Body of pancreas (tissue), 4 donors: ENCODE data around the gene DCTN4. TPM values are rescaled to one million over a fixed set of nuclear protein-coding genes. Genes with fewer than 3 reads are reported as not detected.

Source experiments
- ATAC-seq: fragments of 150-250 bp; one replicate; pipeline ENCODE4 v1.9.1; 2016
- DNase-seq, 4 donors: peaks; one replicate each; pipeline ENCODE4 v3.0.0-alpha.2; 2019
- H3K27ac ChIP-seq, 4 donors: fragments of 200-600 bp; sonication (generic); 1 replicate in 3 of 4; 2 replicates in 1 of 4; pipeline versions ENCODE4 v1.5.1 to v1.6.1; 2016 to 2019; ENCODE audit warnings: mild to moderate bottlenecking in 1 of 4, mixed read lengths in 1 of 4, moderate library complexity in 1 of 4
- H3K27me3 ChIP-seq, 2 donors: fragments of 200-600 bp; sonication (generic); one replicate each; pipeline ENCODE4 v1.6.0; 2016; ENCODE audit warnings: mild to moderate bottlenecking in 1 of 2
- H3K36me3 ChIP-seq, 2 donors: fragments of 200-600 bp; sonication (generic); replicated peaks in 1 of 2; 2 replicates each; pipeline ENCODE4 v1.5.1; 2016; ENCODE audit warnings: low read depth in 2 of 2; ENCODE audit not compliant: insufficient read depth in 1 of 2
- H3K4me1 ChIP-seq: fragments of 200-600 bp; sonication (generic); one replicate; pipeline ENCODE4 v1.6.0; 2016
- H3K4me3 ChIP-seq, 2 donors: fragments of 200-600 bp; sonication (generic); 1 replicate in 1 of 2; 2 replicates in 1 of 2; pipeline ENCODE4 v1.5.1; 2016 to 2019
- H3K9me3 ChIP-seq, 3 donors: fragments of 200-600 bp; sonication (generic); 1 replicate in 2 of 3; 2 replicates in 1 of 3; pipeline ENCODE4 v1.5.1; 2016
- POLR2A ChIP-seq, 3 donors: fragments of 450-650 bp; IDR thresholded peaks; one replicate each; pipeline ENCODE4 v1.6.1; 2016; ENCODE audit warnings: antibody characterized with exemption in 3 of 3, mild to moderate bottlenecking in 2 of 3
- WGBS, 2 donors: methylation state at CpG; one replicate each; pipeline ENCODE4 v1.1.5; 2017; 5-methylcytosine and 5-hydroxymethylcytosine counted together
- intact Hi-C: fragments of 100-400 bp; cut with DNase I; formaldehyde crosslinking; loops from one replicate; pipeline ENCODE4 v1.15.1; 2023
- total RNA-seq, 2 donors: library from RNA; depleted of rRNA; stranded (reverse); fragments of >200 nt; gene quantifications; one replicate each; pipeline ENCODE4 v1.1.0, GENCODE V29; 2016
- TF ChIP-seq, protein P1 (sequence below), 7 experiments: fragments of 450-650 bp in 4 of 7; fragments of 200-600 bp in 3 of 7; sonication (generic) in 3 of 7; IDR thresholded peaks; one replicate each; pipeline ENCODE4 v1.5.1; 2016 to 2019; ENCODE audit warnings: antibody characterized with exemption in 7 of 7

DCTN4 gene
- total RNA-seq, 2 donors from 2014 or later: 30.6 to 49.4 TPM

DNA sequence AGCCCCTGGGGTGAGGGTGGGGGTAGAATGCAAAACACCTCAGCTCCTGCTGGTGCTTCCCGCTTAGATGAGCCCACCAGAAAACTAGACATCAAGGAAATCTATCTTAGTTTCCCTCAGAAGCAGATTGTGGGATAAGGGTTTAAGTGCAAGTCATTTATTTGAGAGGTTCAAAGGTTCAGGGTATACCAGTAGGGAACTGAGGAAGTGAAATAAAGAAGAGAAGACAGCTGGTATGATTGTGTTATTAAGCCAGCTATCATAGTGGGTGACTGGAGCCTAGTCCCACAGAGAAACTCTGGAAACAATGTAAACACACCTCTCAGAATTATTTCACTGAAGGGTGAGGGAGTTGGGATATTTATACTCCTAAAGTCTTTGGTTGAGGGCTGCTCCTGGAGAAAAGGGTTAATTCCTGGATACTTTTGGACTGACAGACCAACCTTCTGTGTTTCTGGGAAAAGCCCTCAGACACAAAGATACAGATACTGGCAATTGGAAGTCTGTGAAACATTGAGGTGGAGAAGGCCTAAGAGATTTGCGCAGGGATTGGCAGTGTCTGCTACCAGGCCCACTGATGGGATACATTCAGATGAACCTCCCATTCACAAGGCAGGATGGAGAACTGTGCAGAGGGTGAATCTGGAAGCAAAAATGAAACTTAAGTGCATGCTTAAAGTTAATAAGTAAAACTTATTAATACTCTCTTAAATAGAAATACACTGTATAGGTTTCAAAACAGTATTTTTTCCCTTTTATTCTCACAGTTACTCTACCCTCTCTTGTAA lies 6.4 kb upstream of the DCTN4 start:
- ATAC-seq (no peak), DNase-seq (no peak)
- no peaks in the 10 kb centered on the region for H3K9me3 ChIP-seq
- TF ChIP-seq, protein P1, sequence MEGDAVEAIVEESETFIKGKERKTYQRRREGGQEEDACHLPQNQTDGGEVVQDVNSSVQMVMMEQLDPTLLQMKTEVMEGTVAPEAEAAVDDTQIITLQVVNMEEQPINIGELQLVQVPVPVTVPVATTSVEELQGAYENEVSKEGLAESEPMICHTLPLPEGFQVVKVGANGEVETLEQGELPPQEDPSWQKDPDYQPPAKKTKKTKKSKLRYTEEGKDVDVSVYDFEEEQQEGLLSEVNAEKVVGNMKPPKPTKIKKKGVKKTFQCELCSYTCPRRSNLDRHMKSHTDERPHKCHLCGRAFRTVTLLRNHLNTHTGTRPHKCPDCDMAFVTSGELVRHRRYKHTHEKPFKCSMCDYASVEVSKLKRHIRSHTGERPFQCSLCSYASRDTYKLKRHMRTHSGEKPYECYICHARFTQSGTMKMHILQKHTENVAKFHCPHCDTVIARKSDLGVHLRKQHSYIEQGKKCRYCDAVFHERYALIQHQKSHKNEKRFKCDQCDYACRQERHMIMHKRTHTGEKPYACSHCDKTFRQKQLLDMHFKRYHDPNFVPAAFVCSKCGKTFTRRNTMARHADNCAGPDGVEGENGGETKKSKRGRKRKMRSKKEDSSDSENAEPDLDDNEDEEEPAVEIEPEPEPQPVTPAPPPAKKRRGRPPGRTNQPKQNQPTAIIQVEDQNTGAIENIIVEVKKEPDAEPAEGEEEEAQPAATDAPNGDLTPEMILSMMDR (IDR thresholded peaks at IDR 0.05): no peak
- no peak for TF ChIP-seq POLR2A (IDR thresholded peaks at IDR 0.05)
- 93% methylated on average over 2 of the region's 2 CpGs for WGBS, 2 donors
- peaks cover 9% of the 10 kb centered on the region for H3K4me1 ChIP-seq
- H3K36me3 ChIP-seq: no peaks in the 10 kb centered on the region
- intact Hi-C loops: no loop called here
- H3K27ac ChIP-seq: peak overlapping the region in 1 of 4 donors; percentile 57
- no peaks in the 10 kb centered on the region for H3K27me3 ChIP-seq
- H3K4me3 ChIP-seq: no peak overlapping the region

- Histone ChIP-seq H3K27me3 (no peaks in the 10 kb centered on the region), H3K4me1 (peaks cover 9% of the 10 kb centered on the region), H3K4me3 (no peak overlapping the region), H3K27ac (peak overlapping the region in 1 of 4 donors; percentile 57), H3K36me3 (no peaks in the 10 kb centered on the region), H3K9me3 (no peaks in the 10 kb centered on the region)
- TF ChIP-seq, protein P1 (IDR thresholded peaks at IDR 0.05): no peak
- TF ChIP-seq POLR2A (IDR thresholded peaks at IDR 0.05): no peak
- DNase-seq: no peak
- 69 to 96% methylated on average over 2 of the region's 2 CpGs for WGBS, 2 donors
- intact Hi-C loops: no loop called here
- ATAC-seq: no peak
Observed at GRCh38 chr5:150764530-150764929, 5.7 kb upstream of the DCTN4 start.

- no peak for TF ChIP-seq POLR2A (IDR thresholded peaks at IDR 0.05)
- TF ChIP-seq, protein P1 (IDR thresholded peaks at IDR 0.05): no peak
- H3K4me1 ChIP-seq: peaks cover 14% of the 10 kb centered on the region
- DNase-seq: peak in 3 of 4 donors; percentile 61 to 82 (median 76)
- intact Hi-C loops: no loop called here
- no peak for ATAC-seq
- WGBS, 2 donors: 35 to 51% methylated on average over 7 of the region's 7 CpGs
- H3K27ac ChIP-seq: peak overlapping the region in 3 of 4 donors; percentile 14 to 57 (median 42)
- no peaks in the 10 kb centered on the region for H3K27me3 ChIP-seq
- no peaks in the 10 kb centered on the region for H3K36me3 ChIP-seq
- H3K9me3 ChIP-seq: no peaks in the 10 kb centered on the region
- H3K4me3 ChIP-seq: no peak overlapping the region
Observed at GRCh38 chr5:150763023-150763769, 4.4 kb upstream of the DCTN4 start.

- Histone ChIP-seq H3K36me3 (no peaks in the 10 kb centered on the region), H3K27ac (peak overlapping the region in 1 of 4 donors; percentile 57), H3K9me3 (no peaks in the 10 kb centered on the region), H3K4me1 (peaks cover 19% of the 10 kb centered on the region), H3K27me3 (no peaks in the 10 kb centered on the region), H3K4me3 (no peak overlapping the region)
- WGBS, 2 donors: 77 to 94% methylated on average over 5 of the region's 5 CpGs
- TF ChIP-seq, protein P1 (IDR thresholded peaks at IDR 0.05): no peak
- no peak for TF ChIP-seq POLR2A (IDR thresholded peaks at IDR 0.05)
- ATAC-seq (no peak), DNase-seq (no peak)
- intact Hi-C loops: no loop called here
Observed at GRCh38 chr5:150762211-150762610, 3.4 kb upstream of the DCTN4 start.
